Activated naive CD4-positive, alpha-beta T cell treated with anti-CD3 and anti-CD28 coated beads, Interleukin-2, amount 10 ng/mL, durations not matched to agents 7 days and 5 days (primary cell): ENCODE results near the gene MEX3C.

Experiments
- CTCF ChIA-PET: fragments of 350-600 bp; sonication (Branson Sonifier 250); formaldehyde crosslinking; loops from one replicate; lab custom pipeline; 2021; ENCODE audit warnings: antibody characterized with exemption; lab: Charles Lee
- DNase-seq: peaks from one replicate; pipeline ENCODE4 v3.0.0-alpha.2; 2020
- H3K27ac Mint-ChIP-seq: one replicate; pipeline ENCODE4 v1.8.0; 2021; ENCODE audit warnings: mild to moderate bottlenecking, moderate library complexity, mixed read lengths
- H3K27me3 Mint-ChIP-seq: one replicate; pipeline ENCODE4 v1.8.0; 2021; ENCODE audit warnings: mild to moderate bottlenecking, mixed read lengths
- H3K36me3 Mint-ChIP-seq: one replicate; pipeline ENCODE4 v1.8.0; 2021; ENCODE audit warnings: mixed read lengths
- H3K4me1 Mint-ChIP-seq: one replicate; pipeline ENCODE4 v1.8.0; 2021; ENCODE audit warnings: mixed read lengths
- H3K4me3 Mint-ChIP-seq: one replicate; pipeline ENCODE4 v1.8.0; 2021; ENCODE audit warnings: mild to moderate bottlenecking, moderate library complexity, mixed read lengths
- H3K9me3 Mint-ChIP-seq: one replicate; pipeline ENCODE4 v1.8.0; 2021; ENCODE audit warnings: mixed read lengths

MEX3C gene

GRCh38 chr18:51154431-51155063, 42.9 kb downstream of the MEX3C start:
- no peak for DNase-seq
- H3K9me3 Mint-ChIP-seq = peaks cover 2% of the 10 kb centered on the region
- no peaks in the 10 kb centered on the region for H3K27me3 Mint-ChIP-seq
- H3K4me3 Mint-ChIP-seq = peak overlapping the region; percentile 77
- H3K27ac Mint-ChIP-seq = peak overlapping the region; percentile 99
- H3K4me1 Mint-ChIP-seq = peaks cover 55% of the 10 kb centered on the region
- CTCF ChIA-PET = interaction anchor here (0.9 to 2.1 kb wide), 6 partner anchors 10 to 81 kb away, joined by 4 to 5 read pairs (median 4); no protein-coding TSS in a partner anchor
- H3K36me3 Mint-ChIP-seq = no peaks in the 10 kb centered on the region

GRCh38 chr18:51153659-51154371, 43.7 kb downstream of the MEX3C start:
- Mint-ChIP-seq H3K27me3 (no peaks in the 10 kb centered on the region), H3K4me3 (peak overlapping the region; percentile 77), H3K36me3 (no peaks in the 10 kb centered on the region), H3K9me3 (peaks cover 2% of the 10 kb centered on the region), H3K4me1 (peaks cover 48% of the 10 kb centered on the region), H3K27ac (peak overlapping the region; percentile 99)
- peak; percentile 71 for DNase-seq
- CTCF ChIA-PET = interaction anchor here (0.7 to 2.0 kb wide), 8 partner anchors 9 to 82 kb away, joined by 3 to 7 read pairs (median 4); no protein-coding TSS in a partner anchor

- Mint-ChIP-seq H3K36me3 (no peaks in the 10 kb centered on the region), H3K27ac (peak overlapping the region; percentile 93), H3K27me3 (no peaks in the 10 kb centered on the region), H3K4me3 (peak overlapping the region; percentile 60), H3K4me1 (peaks cover 46% of the 10 kb centered on the region), H3K9me3 (peaks cover 2% of the 10 kb centered on the region)
- CTCF ChIA-PET = interaction anchor here (1.0 to 2.0 kb wide), 6 partner anchors 20 to 100 kb away, joined by 3 to 7 read pairs (median 4); partner anchors contain the start of gene MEX3C
- peak; percentile 81 for DNase-seq
These were observed 45.6 kb downstream of the MEX3C start for GRCh38 chr18:51151568-51152511.

- no peaks in the 10 kb centered on the region for H3K27me3 Mint-ChIP-seq
- H3K4me3 Mint-ChIP-seq = no peak overlapping the region
- peak overlapping the region; percentile 93 for H3K27ac Mint-ChIP-seq
These were observed 46.3 kb downstream of the MEX3C start for GRCh38 chr18:51151185-51151567.

GRCh38 chr18:51150113-51150700, 47.3 kb downstream of the MEX3C start:
- CTCF ChIA-PET = interaction anchor here (0.8 to 1.2 kb wide), 5 partner anchors 10 to 47 kb away, joined by 3 to 4 read pairs (median 3); partner anchors contain the start of gene MEX3C
- H3K4me3 Mint-ChIP-seq = no peak overlapping the region
- no peak overlapping the region for H3K27ac Mint-ChIP-seq

More at GRCh38 chr18:51151185-51151567, 46.3 kb downstream of the MEX3C start:
- H3K36me3 Mint-ChIP-seq = no peaks in the 10 kb centered on the region
- peaks cover 46% of the 10 kb centered on the region for H3K4me1 Mint-ChIP-seq
- peaks cover 2% of the 10 kb centered on the region for H3K9me3 Mint-ChIP-seq
- CTCF ChIA-PET = no interaction called here
- DNase-seq = no peak

GRCh38 chr18:51149670-51150069, 47.8 kb downstream of the MEX3C start:
- no peak for DNase-seq
- no peaks in the 10 kb centered on the region for H3K36me3 Mint-ChIP-seq
- H3K4me1 Mint-ChIP-seq = peaks cover 44% of the 10 kb centered on the region
- H3K27ac Mint-ChIP-seq = no peak overlapping the region
- CTCF ChIA-PET = interaction anchor here (0.6 to 1.2 kb wide), 5 partner anchors 10 to 59 kb away, joined by 3 to 4 read pairs (median 3); partner anchors contain the start of gene MEX3C
- peaks cover 2% of the 10 kb centered on the region for H3K9me3 Mint-ChIP-seq
- H3K27me3 Mint-ChIP-seq = no peaks in the 10 kb centered on the region
- no peak overlapping the region for H3K4me3 Mint-ChIP-seq

More at GRCh38 chr18:51150113-51150700, 47.3 kb downstream of the MEX3C start:
- peaks cover 46% of the 10 kb centered on the region for H3K4me1 Mint-ChIP-seq
- no peak for DNase-seq
- H3K36me3 Mint-ChIP-seq = no peaks in the 10 kb centered on the region
- H3K27me3 Mint-ChIP-seq = no peaks in the 10 kb centered on the region
- H3K9me3 Mint-ChIP-seq = peaks cover 2% of the 10 kb centered on the region

- DNase-seq = no peak
- CTCF ChIA-PET = no interaction called here
- peaks cover 2% of the 10 kb centered on the region for H3K9me3 Mint-ChIP-seq
- H3K4me1 Mint-ChIP-seq = peaks cover 21% of the 10 kb centered on the region
- H3K4me3 Mint-ChIP-seq = no peak overlapping the region
- no peak overlapping the region for H3K27ac Mint-ChIP-seq
- H3K36me3 Mint-ChIP-seq = no peaks in the 10 kb centered on the region
- H3K27me3 Mint-ChIP-seq = peaks cover 4% of the 10 kb centered on the region
These were observed 50.6 kb downstream of the MEX3C start for GRCh38 chr18:51146909-51147308.

- Mint-ChIP-seq H3K4me3 (no peak overlapping the region), H3K36me3 (no peaks in the 10 kb centered on the region), H3K27ac (no peak overlapping the region), H3K27me3 (no peaks in the 10 kb centered on the region), H3K4me1 (no peaks in the 10 kb centered on the region), H3K9me3 (no peaks in the 10 kb centered on the region)
- CTCF ChIA-PET = no interaction called here
- DNase-seq = no peak
These were observed 58.5 kb downstream of the MEX3C start for GRCh38 chr18:51138936-51139335.

GRCh38 chr18:51137891-51138290, 59.6 kb downstream of the MEX3C start:
- no peak for DNase-seq
- Mint-ChIP-seq H3K27me3 (no peaks in the 10 kb centered on the region), H3K4me1 (no peaks in the 10 kb centered on the region), H3K9me3 (no peaks in the 10 kb centered on the region), H3K4me3 (no peak overlapping the region), H3K27ac (no peak overlapping the region), H3K36me3 (no peaks in the 10 kb centered on the region)
- CTCF ChIA-PET = no interaction called here

- Mint-ChIP-seq H3K27me3 (no peaks in the 10 kb centered on the region), H3K36me3 (no peaks in the 10 kb centered on the region), H3K9me3 (no peaks in the 10 kb centered on the region), H3K4me3 (no peak overlapping the region), H3K27ac (no peak overlapping the region), H3K4me1 (no peaks in the 10 kb centered on the region)
- CTCF ChIA-PET = interaction anchor here (1.6 kb wide), 1 partner anchor 58 kb away, joined by 4 read pairs; no protein-coding TSS in a partner anchor
- no peak for DNase-seq
These were observed 60.3 kb downstream of the MEX3C start for GRCh38 chr18:51137026-51137729.

- no peaks in the 10 kb centered on the region for H3K4me1 Mint-ChIP-seq
- CTCF ChIA-PET = interaction anchor here (0.9 to 1.6 kb wide), 2 partner anchors 60 to 142 kb away, joined by 3 to 4 read pairs; no protein-coding TSS in a partner anchor
- no peak overlapping the region for H3K4me3 Mint-ChIP-seq
- no peaks in the 10 kb centered on the region for H3K27me3 Mint-ChIP-seq
- H3K27ac Mint-ChIP-seq = no peak overlapping the region
- no peaks in the 10 kb centered on the region for H3K9me3 Mint-ChIP-seq
- peak; percentile 24 for DNase-seq
- H3K36me3 Mint-ChIP-seq = no peaks in the 10 kb centered on the region
These were observed 61.7 kb downstream of the MEX3C start for GRCh38 chr18:51135795-51136194.

GRCh38 chr18:51135364-51135763, 62.1 kb downstream of the MEX3C start:
- CTCF ChIA-PET = interaction anchor here (2.0 kb wide), 1 partner anchor 15 kb away, joined by 4 read pairs; no protein-coding TSS in a partner anchor
- H3K4me3 Mint-ChIP-seq = no peak overlapping the region
- no peak for DNase-seq
- no peaks in the 10 kb centered on the region for H3K27me3 Mint-ChIP-seq
- no peaks in the 10 kb centered on the region for H3K36me3 Mint-ChIP-seq
- no peaks in the 10 kb centered on the region for H3K9me3 Mint-ChIP-seq
- no peak overlapping the region for H3K27ac Mint-ChIP-seq
- H3K4me1 Mint-ChIP-seq = no peaks in the 10 kb centered on the region

GRCh38 chr18:51134721-51135120, 62.8 kb downstream of the MEX3C start:
- Mint-ChIP-seq H3K27ac (no peak overlapping the region), H3K27me3 (no peaks in the 10 kb centered on the region), H3K36me3 (no peaks in the 10 kb centered on the region), H3K4me3 (no peak overlapping the region), H3K4me1 (no peaks in the 10 kb centered on the region), H3K9me3 (no peaks in the 10 kb centered on the region)
- CTCF ChIA-PET = interaction anchor here (2.0 kb wide), 1 partner anchor 15 kb away, joined by 4 read pairs; no protein-coding TSS in a partner anchor
- DNase-seq = no peak
